HS-27A (cell line): ENCODE measurements around the gene NECTIN1.

Experiments
- DNase-seq: peaks from one replicate; pipeline ENCODE4 v3.0.0-alpha.2; 2012; ENCODE audit warnings: low read depth, missing footprints

The NECTIN1 gene

DNA sequence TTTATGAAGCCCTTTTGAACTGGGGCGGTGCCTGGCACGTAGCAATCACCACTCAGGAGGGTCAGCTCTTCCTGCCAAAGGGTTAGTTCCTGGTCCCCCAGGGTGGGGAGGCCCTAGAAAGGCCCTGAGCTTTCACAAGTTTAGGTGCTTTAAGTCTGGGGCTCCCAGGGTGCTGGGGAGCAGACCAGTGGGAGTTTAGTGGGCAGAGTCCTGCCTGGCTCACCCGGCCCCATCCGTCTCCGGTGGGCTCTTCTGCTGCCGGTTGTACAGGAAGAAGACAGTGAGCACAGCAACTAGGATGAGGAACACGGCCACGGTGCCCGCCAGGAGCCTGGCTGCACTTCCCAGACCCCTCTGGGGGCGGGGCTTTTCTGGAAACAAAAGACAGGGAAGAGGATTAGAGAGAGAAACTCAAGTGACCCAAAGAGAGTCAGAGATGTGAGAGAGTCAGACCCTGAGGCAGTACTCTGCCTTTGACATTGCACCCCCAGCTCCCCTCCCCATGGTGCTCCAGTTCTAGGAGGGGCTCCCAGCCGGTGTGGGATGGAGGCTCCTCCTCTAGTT is 89.3 kb downstream of the NECTIN1 start:
- no peak for DNase-seq

DNA sequence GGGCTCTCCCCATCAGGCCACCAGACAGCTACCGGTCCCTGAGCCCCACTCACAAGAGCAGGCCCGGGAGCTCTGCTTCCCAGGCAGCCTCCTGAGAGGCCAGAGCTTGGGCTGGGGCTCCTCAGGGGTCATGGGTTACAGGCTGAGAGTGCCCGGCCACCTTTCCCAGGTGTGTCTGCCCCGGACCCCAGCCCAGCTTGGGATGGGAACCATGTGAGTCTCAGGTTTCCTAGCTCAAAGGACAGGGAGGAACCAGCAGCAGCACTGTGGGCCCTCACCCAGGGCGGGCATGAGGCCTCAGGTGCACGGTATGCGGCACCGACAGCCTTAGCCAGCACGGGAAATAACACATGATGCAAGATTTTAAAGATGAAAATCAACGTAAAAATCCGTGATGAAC is 90.1 kb downstream of the NECTIN1 start:
- no peak for DNase-seq

DNA sequence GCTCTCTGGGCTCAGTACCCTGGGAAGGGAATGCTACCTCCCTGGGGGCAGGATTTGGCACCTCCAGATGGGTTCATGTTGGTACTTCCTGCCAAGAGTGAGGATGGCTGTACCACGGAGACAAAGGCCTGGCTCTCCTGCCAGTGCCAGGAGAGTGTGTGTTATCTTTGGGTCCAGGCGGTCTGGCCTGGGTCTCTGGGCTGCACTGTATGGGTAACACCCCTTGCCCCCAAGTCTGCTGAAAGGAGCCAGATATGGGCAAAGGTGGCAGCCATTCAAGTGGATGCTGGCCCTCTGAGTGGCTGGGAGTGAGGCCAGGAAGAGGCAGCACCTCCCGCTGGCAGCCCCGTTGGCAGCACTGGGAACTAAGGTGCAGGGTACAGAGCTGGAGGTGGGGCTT is 91.5 kb downstream of the NECTIN1 start:
- DNase-seq, result no peak

DNA sequence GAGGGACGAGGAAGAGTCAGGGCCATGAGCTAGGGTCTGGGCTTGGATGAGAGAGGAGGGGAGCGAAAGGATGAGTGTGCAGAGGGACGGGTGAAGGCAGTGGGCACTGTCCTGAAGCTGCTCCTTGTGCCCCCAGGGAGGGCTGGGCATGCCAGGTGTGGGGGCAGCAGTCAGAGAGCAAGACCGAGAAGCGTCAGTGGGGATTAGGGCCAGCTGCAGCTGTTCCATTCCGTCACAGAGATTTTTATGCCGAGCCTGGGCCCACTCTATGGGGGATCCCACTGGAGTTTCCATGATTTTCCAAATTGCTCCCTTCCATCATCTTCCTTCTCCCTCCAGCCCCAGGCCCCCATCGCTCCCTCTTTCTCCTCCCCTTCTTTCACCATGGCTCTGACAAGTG is 93.2 kb downstream of the NECTIN1 start:
- no peak for DNase-seq

DNA sequence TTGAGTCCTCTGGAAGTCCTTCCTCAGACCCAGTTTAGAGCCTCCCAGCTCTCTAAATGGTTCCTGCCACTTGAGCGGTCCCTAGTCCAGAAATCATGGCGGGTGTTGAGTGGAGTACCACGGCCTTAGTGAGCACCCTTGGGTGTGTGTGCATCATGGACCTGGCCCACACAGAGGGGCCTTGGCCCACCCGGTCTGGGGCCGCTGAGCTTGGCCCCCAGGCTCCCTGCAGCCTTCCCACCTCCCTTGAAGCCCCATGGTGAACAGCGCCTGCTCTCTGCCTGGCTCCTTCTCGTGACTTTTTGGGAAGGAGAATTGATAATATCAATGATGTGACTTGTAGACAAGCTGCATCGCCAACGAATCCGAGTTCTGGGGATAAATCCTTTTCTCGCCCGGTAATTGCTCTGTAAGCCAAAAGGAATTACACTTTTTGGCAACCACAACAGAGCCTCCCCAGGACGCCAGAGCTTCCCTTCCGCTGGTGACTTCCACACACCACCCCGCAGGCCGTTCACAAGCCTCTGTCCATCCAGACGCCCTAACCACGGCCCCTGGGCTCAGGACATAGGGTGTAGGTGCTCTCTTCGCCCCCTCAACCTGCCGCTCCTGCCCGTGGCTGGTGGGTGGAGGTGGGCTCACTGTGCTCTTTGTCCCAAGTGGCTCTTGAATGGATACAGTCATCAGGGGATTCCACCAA is 93.8 kb downstream of the NECTIN1 start:
- no peak for DNase-seq

DNA sequence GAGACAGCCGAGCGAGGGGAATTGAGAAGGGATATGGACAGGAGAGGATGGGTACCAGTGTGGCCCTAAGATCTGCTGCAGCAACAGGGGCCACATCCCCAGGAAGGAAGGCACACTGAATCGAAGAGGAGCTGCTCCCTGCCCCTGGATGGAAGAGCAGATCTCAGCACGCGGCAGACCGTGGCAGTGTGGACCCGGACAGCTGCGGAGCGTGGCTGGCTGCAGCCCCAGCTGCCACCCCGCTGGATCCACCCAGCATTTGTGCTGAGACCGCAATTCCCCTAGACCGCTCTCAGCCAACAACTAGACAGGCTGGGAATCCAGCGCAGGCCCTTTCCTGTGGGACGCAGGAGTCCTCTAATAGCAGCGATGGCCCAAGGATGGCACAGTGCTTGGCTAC is 94.7 kb downstream of the NECTIN1 start:
- DNase-seq, result no peak

DNA sequence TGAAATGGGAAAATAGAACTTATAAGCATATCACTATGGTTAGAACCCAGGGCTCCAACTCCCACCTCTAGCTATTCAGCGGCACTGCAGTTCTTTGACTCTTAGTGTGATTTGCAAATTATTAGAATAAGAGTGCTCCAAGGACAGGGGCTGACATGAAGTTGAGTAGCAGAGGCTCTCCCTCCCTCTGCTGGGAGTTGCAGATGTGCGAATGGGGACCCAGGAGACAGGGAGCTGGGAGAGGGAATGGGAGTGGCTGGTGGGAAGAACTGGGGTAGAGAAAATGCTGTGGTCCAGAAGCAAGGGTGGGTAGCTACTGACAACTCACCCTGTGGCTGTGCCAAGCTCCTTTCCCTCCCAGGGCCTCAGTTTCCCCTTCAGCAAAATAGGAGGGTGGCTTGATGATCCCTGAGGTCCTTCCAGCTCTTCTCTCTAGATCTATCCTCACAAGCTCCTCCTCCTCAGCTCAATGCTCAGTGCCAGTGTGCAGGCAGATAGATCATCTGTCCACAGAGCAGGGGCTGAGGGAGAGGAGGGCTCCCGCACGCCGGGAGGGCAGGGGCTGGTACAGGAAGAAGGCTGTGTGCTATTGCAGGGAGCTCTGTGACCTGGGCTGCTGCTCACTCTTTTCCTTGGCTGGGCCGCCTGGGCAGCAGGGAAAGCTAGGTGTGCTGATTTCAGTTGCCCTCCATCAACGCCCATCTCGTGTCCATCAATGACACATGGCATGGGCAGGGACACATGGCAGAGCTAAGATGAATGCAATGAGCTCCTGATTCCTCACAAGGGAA is 99.0 kb downstream of the NECTIN1 start:
- DNase-seq, result no peak

DNA sequence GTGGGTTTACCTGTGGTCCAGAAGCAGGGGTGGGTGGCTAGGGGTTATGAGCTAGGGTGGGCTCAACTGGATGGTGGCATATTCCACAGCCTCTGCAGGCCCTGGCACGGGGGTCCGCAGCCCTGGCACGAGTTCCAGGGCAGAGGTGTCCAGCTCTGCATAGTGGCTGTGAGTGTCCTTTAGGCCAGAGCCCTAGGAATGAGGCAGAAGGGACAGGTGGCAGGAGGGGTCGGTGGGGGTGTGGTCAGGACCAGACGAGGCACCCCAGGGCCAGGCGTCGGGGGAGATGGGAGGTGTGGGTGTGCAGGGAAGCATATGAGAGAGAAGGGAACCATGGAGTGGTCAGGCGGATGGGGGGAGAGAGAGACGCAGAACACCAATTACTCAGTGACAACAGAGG is 99.9 kb downstream of the NECTIN1 start:
- no peak for DNase-seq

DNA sequence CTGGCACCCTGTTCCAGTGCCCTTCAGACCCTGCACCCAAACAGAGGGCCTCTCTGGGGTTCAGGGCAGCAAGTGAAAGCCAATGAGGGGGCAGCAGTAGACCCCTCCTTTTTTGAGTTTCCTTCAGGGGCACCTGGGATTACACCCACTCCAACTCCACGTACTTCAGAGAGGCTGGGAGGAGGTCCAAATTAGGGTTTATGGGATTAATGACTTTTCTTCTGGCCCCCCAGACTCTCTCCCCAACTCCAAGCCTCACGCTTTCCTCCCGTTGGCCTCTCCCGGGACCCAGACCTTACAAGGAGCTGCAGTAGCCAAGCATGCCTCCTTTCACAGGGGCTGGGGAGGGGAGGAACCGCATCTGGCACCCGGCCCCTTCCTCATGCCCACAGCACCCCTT is 101.7 kb downstream of the NECTIN1 start:
- no peak for DNase-seq

DNA sequence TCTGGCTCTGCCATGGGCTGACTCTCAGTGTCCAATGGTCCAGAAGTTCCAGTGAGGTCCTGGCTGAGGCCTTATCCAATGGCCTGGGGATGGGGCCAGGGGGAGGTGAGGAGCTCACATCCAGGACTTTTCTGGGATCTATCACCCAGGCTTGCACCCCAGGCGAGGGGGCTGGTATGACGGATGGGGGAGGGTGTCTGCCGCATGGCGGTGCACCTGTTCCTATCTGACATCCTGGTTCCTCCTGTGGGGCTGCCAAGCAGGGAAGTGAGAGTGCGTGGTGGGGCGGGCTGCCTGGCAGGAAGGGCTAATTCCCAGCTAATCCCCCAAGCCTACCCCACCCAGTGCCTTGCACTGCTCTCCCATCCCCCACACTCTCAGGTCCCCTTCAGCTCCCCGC is 102.1 kb downstream of the NECTIN1 start:
- DNase-seq, result no peak

DNA sequence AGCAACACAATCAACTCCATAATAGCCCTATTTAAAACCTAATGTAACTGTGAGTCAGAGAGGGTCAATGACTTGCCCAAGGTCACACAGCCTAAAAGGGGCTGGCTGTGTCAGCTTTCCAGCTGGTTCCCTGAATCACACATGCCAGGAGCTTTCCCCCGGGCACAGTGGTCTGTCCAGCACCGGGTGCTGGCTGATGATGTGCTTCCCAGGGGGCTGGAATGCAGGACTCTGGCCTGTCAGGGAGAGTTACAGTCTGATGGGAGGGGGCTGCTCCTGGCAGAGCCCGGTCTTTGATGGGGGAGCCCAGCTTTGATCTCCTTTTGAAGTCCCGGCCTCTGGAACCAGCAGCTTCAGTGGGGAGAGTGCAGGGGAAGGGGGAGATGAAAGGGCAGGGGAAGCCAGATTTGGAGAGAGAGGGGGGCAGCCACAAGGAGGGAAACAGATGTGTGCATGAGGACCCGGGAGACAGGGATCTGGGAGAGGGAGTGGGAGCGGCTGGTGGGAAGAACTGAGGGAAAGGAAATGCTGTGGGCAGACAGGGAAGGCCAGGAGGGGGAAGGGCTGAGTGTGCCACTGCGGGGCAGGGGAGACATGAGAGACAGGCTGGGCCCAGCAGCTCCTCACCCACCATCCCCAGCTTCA is 102.7 kb downstream of the NECTIN1 start:
- DNase-seq, result no peak

DNA sequence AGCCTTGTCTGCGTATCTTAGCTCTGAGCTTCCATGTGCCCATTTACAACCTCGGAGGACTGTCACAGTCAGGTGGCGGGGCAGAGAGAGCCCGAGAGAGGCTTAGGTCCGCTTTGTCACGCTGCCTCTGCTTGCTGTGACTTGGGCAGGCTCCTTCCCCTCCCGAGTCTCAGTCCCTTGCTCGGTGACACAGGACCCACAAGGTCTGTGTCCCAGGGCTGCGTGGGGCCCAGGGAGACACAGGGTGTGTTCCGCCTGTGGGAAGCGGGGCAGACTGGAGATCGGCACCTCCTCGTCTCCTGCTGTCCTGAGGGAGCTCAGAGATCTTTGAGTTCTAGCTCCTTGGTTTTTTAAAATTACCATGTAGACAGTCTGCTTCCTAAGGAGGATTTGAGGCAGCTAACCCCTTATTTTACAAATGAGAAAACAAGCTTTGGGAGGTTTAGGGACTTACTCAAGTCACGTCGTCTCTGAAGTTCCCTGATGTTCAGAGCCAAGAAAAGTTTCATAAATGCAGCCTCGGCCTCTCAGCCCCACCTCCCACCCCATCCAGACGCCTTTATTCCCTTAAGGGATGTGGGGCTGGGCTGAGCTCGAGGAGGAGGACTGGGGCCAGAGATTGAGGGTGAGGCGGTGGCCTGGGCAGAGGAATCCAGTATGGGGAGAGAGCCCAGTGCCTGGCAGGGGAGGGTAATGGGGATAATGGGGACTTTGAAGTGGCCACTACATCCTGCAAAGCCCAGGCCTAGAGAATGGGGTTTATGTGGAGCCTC is 103.6 kb downstream of the NECTIN1 start:
- DNase-seq, result no peak

DNA sequence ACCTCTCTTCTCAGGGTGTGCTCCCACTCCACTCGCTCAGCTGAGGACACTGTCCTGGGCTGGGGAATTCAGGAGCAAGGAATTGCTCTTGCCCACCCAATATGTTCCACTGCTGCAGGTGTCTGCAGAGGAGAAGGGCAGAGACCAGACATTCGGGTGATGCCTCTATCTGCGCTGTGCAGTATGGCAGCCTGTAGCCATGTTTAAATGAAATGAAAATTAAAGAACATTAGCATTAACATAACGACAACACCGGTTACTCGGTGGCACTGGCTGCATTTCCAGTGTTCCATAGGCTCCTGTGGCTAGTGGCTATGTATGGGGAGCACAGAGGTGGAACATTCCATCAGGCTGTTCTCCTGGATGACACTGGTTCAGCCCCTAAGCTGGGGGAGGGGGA is 104.4 kb downstream of the NECTIN1 start:
- no peak for DNase-seq

DNA sequence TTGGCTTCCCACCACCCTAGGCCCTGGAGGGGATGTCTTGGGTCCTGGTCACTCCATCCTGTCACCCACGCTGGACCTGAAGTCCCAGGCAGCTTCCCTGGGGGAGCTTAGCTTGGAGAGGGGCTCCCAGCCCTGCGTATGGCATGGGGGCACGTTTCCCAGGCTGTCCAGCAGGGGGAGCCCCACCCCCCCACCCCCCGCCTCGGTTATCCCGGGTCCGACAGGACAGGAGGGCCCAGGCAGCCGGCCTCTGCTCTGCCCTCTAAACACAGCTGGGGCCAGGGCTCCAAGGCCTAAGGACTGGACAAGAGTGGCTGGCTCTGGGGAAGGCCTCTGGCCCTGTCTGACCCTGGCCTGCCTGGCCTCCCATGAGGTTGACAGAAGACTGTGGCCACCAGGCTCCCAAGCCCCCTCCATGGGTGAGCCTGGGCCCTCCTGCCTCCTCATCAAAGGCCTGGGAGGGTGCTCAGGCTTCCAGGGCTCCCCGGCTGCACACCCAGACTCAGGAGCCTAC is 104.8 kb downstream of the NECTIN1 start:
- DNase-seq, result no peak

DNA sequence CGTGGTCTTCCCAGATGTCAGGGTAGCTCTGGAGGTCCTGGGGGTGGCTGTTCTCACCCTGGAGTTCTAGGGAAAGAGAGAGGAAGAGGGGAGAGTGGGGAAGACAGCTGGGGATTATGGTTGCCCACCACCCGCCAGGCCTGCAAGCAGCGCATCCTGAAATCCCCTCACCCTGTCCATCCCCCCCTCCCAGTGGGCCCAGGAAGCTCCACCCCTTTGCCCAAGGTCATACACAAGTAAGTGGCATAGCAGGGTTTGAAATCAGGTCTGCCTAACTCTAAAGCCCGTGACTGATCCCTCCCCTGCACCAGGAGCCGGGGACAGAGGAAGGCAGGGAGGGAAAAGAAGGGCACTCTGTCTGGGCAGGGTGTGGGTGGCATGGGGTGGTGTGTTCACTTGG is 105.3 kb downstream of the NECTIN1 start:
- DNase-seq, result no peak

DNA sequence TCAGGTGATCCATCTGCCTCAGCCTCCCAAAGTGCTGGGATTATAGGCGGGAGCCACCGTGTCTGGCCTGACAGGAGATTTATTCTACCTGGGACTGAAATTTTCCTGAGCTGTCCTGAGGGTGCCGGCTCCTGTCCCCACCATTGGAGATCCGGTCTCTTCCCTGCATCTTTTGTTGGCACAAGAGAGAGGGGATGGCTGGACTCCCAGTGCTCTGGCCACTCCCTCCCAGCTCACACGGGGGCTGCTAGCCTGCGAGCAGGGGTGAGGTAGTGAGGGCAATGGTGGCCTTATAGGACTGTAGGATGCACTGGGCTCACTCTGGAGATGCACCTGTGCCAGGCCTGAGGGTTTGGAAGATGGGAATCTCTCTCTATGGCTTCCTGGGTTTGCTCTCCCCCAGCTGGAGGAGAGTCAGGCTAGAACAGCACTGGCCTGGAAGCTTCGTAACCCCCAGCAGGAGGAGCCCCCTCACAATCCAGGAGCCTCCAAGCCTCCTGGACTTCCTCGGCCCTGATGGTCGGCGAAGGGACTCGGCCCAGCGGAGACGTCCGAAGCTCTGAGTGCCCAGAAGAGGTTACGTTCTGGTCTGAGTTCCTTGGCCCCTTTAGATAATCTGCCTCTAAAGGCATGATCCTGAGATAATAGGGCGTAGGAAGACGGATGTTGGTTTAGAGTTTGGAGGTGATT is 106.4 kb downstream of the NECTIN1 start:
- DNase-seq, result no peak

DNA sequence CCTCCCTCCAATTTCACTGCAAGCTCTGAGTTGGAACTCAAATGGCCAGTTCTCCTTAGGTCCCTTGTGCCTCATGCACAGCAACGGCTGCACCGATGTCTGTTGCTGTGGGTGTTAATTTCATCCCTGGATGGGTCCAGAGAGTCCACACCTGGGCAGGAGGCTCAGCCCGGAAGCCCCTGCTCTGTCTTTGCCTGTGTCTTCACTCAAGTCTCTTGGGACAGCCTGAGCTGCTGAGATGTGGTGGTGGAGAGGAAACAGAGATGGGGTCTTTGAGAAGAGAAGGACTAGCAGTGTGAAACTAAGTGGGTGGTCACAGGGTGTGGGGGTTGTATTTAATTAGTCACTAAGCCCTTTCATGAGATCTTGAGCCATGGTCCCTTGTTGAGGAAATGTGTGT is 109.3 kb downstream of the NECTIN1 start:
- no peak for DNase-seq

DNA sequence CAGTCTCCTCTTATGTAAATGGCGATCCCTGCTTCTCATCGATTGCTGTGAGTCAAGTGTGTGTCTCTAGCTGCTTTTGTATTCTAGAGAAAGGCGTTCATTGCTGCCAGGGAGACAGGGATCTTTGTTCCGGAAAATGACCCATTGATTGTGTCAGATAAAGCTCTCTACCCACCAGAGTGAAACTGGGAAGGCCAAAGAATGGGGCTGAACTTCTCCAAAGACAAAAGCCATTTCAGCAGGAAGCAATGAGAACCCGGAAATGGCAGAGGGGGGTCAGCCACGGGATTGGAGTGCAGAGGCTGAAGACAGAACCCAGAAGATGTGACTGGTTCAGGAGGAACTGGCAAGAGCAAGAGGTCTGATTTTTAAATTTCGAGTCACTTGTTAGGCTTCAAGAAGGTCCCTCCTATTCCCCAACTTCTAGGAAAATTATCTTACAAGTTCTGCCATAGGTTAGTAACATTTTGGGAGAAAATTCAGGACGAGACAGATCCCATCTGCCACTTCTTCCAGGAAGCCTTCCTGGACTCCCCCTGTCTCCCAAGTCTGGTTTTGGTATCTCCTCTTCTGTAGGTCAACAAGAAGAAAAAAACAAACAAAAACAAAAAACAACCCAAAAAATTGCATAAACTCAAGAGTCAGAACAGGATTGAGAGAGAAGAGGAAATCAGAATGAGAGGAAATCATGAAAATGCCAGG is 110.6 kb downstream of the NECTIN1 start:
- no peak for DNase-seq

DNA sequence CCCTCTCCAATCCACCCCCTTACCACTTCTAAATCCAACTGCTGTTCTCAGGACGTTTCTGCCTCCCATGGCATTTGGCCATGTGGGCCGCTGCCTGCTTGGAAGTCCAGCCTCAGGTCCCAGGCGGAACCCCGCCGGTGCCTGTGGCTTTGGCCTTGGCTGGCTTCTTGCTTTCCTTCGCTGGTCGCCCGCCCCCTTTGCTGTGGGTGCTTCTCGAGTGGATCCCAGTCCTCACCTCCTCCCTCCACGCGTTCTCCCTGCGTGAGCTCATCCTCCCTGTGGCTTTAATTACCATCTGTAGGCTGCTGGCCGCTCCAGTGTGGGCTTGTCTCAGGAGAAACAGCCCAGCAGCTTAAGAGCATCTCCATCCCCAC is 111.7 kb downstream of the NECTIN1 start:
- no peak for DNase-seq

DNA sequence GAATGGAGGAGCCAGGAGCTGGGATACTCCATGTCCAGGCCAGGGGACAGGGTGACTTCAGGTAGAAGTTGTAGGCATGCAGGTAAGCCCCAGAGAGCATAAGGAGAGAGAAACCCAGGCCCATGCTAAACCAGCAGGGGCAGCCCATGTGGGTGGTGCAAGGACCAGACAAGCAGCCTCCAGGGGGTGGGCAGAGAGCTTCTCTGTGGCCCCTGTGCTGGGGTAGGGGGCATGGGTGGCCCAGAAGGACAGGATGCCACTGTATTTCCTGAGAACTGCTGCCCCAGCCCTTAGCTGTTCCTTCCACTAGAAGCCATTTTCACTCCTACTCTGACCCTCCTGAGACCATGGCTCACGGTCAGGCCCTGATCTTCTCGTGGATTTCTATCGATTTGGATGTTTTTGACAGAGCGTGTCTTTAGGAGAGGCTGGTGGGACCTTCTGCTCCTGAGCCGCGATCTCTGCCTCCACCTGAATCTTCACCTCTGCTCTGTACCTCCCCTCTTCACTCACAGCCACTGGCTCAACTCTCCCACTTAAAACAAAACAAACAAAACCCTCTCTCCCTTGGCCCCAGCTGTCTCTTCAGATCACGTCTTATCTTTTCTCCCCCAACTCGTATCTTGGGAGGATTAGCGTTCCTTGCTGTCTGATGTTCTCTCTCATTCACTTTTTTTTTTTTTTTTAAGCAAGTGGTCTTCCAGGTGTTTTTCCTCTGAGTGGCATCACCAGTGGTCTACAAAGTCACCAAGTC is 112.2 kb downstream of the NECTIN1 start:
- DNase-seq, result no peak
